ENCODE measurements around the gene ZNF662.

Gene ZNF662

DNA sequence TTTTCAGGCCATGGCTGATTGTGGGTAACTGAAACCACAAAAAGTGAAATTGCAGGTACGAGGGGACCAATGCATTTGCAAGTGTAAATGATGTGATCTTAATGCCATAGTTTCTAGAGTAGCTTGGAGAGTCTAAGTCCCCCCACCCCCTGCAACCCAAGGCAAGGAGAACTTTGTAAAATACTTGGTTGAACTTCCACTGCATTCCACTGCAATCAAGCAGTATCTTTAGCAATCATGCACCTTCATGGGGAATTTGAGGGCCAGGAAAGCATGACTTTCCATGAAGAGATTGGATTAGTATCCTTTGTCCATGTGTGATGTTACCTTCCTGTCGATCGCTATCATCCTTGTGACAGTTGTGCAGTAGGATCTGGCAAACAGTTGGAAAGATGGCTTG is 18.9 kb upstream of the ZNF662 start:
- DNase-seq (ENCODE audit: low read depth) = no peak

DNA sequence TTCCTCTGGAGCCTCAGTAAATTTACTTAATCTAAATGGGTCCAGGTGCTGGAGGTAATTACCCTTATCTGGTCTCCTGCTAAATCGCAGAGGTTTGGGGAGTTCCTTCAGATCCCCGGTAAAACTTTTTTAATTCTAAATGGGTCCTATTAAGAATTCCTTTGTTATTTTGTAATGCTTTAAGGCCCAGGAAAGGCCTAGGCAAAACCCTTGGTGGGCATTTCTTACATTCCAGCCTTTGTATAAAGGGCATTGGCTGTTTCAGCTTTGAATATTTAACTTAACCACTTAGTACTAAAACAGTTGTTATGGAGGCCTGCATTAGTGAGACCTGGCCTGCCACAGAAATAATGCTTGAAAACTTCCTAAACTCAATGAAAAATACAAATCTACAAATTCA is 14.9 kb upstream of the ZNF662 start:
- DNase-seq (ENCODE audit: low read depth) = no peak

DNA sequence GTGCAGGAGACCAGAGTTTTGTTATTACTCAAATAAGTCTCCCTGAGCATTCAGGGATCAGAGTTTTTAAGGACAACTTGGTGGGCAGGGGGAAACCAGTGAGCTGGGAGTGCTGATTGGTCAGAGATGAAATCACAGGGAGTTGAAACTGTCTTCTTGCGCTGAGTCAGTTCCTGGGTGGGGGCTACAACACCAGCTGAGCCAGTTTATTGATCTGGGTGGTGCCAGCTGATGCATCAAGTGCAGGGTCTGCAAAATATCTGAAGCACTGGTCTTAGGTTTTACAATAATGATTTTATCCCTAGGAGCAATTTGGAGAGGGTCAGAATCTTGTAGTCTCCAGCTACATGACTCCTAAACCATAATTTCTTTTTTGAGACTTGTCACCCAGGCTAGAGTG is 13.8 kb upstream of the ZNF662 start:
- DNase-seq (ENCODE audit: low read depth) = no peak

DNA sequence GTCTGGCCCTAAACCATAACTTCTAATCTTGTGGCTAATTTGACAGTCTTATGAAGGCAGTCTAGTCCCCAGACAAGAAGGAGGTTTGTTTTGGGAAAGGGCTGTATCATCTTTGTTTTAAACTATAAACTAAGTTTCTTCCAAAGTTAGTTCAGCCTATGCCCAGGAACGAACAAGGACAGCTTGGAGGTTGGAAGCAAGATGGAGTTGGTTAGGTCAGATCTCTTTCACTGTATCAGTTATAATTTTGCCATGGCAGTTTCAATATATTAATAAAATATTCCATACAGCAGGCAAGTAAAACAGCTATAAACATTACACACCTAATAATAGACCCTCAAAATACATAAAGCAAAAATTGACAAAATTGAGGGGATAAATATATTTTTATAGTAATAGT is 13.1 kb upstream of the ZNF662 start:
- DNase-seq (ENCODE audit: low read depth) = no peak

DNA sequence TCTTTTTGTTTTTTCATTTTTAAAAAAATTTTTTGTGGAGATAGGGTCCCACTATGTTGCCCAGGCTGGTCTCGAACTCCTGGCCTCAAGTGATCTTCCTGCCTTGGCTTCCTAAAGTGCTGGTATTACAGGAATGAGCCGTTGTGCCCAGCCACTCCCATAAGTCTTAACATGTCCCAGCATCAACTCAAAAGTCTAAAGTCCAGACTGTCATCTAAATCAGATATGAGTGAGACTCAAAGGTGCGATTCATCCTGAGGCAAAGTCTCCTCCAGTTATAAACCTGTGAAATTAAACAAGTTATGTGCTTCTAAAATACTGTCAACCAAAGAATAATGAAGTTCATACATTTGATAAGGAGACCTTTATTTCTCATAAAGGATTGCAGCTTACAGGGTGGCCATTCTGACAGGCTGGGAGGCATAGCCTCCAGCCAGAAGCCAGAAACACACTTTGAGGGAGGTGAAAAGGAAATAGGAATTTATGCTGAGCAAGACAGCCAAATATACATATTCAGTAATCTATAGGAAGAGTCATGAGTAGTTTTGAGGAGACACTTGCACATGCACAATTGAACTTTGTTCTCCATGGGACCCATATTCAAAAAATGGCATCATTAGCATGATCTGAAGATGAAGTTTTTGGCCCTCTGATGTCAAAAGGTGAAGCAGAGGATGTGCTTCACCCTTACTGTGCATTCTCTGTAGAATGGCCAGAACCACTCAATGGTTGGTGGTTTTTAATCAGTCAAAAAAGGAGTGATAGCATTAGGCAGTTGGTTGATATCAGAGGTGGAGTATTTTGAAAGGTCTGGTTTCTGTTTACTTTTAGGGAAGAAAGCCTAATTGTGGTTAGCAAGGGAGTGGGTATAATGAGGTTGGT is 11.0 kb upstream of the ZNF662 start:
- no peak for DNase-seq (ENCODE audit: low read depth)

DNA sequence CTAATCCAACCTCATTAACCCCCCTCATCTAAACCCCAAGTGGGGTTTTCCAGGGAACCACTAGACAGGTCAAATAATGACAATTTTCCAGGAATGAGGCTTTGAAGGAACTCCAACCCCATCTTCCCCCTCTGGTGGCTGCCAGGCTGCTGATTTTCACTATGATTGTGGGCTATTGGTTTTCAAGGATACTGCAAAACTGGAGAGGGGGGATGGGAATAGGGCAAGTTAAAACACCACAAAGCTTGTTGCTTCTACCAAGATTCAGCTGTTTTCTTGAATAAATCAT is 10.4 kb upstream of the ZNF662 start:
- no peak for DNase-seq (ENCODE audit: low read depth)

DNA sequence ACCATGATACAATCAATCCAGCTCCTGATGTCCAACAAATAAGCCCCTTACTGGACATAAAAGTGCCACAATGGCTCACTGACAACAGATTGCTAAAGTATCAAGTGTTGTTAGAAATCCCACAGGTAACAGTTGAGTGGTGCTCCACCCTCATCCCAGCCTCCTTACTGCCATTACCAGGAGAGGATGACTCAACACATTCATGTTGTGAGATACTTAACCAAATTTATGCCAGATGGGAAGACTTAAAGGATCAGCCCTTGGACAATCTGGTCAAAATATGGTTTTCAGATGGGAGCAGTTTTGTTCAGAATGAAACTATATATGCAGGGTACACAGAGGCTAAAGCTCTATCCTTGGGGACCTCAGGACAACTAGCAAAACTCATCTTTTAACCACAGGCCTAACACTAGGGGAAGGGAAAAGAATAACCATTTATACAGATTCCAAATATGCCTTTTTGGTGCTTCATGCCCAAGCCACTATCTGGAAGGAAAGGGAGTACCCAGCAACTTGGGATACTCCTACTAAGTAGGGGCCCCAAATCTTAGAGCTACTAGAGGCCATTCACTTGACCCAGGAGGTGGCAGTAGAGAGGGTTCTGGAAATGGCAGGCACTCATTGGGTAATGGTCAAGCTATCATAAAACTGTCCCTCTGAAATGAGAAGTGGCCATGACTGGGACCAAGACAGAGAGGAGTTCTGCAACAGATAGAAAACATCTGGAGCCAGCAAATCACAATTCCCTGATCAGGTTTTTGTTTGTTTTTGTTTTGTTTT is 6.9 kb upstream of the ZNF662 start:
- no peak for DNase-seq (ENCODE audit: low read depth)

DNA sequence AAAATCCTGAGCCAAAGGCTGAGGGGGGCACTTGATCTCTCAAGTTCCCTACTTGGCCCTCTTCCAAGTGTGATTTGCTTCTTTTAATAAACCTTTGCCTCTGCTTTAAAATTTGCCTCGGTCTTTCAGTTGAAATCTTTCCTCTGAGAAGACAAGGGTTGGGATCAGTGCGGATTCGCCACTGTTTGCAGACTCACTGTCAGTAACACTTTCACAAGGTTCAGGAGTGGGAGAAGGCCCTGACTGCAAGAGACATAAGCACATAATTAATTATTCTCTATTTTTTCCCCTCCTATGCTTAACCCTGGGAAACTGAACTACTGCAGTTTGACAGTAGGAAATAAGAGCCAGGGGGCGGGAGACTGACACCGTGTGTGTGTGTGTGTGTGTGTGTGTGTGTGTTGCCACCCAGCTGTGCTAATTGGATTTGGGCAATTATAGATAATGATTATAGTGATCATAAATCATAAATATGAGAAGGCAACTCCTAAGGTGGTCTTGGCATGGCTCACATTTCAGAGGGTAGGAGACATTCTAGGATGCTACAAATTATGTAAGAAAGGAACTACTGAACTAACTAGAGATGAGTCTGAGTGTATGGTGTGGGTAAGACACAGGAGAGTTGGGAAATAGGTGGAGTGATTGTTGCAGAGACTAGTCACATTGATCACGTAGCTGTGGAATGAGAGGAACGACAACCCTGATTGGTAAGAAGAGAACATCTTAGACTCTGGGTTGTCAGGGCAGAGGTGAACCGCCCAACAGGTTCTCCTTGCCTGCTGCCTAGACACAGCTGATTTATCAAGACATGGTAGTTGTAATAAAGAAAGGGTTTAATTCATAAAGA is 5.5 kb upstream of the ZNF662 start:
- no peak for DNase-seq (ENCODE audit: low read depth)

DNA sequence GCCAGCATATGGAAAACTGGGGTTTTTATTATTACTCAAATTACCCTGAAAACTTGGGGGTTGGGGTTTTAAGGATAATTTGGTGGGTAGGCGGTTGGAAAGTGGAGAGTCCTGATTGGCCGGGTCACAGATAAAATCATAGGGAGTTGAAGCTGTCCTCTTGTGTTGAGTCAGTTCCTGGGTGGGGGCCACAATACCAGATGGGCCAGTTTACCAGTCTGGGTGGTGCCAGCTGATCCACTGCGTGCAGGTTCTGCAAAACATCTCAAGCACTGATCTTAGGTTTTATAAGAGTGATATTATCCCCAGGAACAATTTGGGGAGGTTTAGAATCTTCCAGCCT is 4.9 kb upstream of the ZNF662 start:
- no peak for DNase-seq (ENCODE audit: low read depth)

DNA sequence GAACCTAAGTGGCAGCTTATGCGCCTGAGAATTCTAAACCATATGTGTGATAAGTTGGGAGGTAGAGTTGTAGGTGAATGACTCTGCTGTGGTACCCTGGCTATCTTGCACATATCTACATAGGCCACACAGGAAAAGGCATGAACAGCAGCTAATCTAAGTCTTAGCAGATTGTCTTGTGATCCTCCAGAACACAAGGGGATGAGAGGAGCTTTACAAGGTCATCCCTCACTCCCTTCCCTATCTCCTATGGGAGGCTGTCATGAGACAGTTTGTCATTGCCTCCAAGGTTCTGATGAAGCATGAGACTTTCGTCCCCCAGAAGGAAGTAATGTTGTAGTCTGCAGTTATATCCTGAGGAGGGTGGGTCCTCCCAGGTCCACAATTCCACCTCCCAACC is 3.7 kb upstream of the ZNF662 start:
- no peak for DNase-seq (ENCODE audit: low read depth)

DNA sequence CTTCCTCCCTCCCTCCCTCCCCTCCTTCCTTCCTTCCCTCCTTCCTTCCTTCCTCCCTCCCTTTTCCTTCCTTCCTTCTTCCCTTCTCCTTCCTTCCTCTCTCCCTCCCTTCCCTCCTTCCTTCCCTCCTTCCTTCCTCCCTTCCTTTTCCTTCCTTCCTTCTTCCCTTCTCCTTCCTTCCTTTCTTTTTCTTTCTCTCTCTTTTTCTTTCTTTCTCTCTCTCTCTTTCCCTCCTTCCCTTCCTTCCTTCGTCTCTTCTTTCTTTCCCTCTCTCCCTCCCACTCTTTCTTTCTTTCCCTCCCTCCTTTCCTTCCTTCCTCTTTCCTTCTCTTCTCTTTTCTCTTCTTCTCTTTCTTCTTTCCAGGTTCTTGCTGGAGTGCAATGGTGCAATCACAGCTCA is 1.9 kb upstream of the ZNF662 start:
- DNase-seq (ENCODE audit: low read depth) = no peak

DNA sequence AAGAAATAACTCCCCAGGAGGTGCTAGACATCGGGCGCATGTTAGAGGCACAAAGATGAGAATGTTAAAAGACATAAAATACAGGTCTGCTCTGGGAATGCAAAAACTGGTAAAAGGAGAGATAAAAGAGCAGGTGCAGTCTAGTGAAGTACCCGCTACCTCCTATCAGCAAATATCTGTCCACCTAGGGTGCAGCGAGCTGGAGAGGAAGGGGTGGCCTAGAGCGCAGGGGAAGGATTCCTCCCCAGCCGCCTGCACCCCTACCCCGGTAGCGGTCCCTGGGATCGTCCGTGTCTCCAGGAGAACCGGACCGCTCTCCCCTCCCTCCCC is 237 bp upstream of the ZNF662 start:
- no peak for DNase-seq (ENCODE audit: low read depth)

DNA sequence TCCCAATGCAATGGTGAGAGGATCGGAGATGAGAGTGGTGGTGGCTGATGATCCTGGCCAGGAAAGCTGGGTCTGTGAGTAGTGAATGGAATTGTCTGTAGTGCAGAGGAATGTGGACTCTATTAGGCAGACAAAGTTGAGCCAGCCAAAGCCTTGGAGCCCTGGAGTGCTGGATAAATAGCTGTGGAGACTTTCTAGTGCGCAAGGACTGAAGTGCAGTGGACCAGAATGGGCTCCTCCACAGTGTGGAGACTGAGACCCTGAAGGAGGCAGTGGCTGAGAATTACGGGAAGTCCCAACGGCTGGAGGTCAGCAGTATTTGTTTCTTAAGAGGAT is 874 bp downstream of the ZNF662 start:
- no peak for DNase-seq (ENCODE audit: low read depth)

DNA sequence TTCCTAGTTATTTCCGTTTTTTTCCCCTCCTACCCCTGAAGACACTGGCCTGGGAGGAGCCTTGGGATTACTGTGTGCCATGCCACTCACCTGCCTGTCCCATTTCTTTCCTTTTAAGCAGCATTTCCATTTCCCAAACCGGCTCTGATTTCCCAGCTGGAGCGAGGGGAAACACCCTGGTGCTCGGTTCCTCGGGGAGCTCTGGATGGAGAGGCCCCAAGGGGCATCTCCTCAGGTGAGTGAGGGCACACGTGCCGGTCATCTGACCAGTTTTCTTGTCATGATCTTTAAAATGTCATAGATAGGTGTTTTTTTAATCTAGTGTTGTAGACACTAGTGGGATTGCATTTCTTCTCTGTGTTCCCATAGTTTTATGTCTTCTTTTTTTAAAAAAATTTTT is 2.7 kb downstream of the ZNF662 start:
- DNase-seq (ENCODE audit: low read depth) = no peak

DNA sequence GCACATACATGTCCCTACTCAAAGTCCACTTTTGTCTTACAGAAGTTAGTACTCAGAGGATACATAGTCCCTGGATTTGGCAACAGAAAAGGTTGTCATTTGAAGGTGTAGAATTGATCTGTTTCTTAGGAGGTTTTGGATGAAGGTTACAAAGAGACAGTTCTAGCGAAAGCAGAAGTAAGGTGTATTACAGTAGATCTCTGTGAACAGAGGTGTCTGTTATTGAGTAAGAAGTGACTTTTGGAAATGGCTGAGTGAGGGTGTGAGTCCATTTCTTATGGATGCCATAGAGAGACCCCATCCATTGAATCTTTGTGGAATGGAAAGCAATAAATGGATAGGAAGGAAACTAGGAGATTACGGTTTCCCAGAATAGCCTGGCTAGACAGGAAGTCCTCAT is 5.6 kb downstream of the ZNF662 start:
- DNase-seq (ENCODE audit: low read depth) = no peak

DNA sequence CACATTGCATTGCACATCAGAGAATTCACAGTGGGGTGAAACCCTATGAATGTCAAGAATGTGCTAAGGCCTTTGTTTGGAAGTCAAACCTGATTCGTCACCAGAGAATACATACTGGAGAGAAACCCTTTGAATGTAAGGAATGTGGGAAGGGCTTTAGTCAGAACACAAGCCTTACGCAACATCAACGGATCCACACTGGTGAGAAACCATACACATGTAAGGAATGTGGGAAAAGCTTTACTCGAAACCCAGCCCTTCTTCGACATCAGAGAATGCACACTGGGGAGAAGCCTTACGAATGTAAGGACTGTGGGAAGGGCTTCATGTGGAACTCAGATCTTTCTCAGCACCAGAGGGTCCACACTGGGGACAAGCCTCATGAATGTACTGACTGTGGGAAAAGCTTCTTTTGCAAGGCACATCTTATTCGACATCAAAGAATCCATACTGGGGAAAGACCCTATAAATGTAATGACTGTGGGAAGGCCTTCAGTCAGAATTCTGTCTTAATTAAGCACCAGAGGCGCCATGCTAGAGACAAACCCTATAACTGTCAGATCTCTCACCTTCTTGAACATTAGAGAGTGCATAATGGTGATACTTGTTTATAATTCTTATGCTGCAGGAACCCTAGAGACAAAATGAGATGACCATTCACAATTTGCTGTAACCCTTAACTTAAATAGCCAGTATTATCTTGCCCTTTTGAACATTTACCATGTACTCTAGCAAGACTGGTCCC is 9.0 kb downstream of the ZNF662 start:
- no peak for DNase-seq (ENCODE audit: low read depth)

DNA sequence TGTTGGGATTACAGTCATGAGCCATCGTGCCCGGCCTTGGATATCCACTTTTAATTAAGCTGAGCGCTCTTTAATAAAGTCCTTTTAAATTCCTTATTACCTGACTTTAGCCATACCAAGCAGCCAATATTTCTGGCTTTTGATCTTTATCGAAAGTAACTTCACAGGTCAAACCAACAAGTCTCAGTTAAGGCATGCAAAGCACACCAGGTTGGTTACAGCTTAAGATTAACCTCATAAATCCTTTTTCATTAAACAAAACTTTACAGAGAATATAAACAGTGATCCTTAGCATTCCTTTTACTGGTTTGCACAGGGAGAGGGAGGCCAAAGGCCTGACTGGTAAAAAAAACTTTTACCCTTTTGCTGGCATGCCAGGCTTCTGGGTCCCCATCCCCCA is 17.7 kb downstream of the ZNF662 start:
- DNase-seq (ENCODE audit: low read depth) = no peak

DNA sequence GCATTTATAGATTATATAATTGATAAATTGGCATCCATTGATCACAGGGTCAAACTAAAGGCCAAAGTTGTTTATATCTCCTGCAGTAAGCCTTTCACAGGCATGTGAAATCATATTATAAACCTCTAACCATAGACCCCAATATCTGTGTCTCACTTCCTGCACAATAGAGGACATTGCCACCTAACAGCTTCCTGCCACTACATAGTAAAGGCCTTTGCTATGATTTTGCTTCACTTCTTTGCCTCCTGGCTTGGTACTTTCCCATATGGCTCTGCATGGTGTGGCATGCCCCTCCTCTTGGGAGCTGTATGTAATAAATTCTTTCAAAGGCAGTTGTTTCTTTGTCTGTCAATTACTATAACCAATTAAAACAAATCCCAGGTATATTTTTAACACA is 20.4 kb downstream of the ZNF662 start:
- no peak for DNase-seq (ENCODE audit: low read depth)

DNA sequence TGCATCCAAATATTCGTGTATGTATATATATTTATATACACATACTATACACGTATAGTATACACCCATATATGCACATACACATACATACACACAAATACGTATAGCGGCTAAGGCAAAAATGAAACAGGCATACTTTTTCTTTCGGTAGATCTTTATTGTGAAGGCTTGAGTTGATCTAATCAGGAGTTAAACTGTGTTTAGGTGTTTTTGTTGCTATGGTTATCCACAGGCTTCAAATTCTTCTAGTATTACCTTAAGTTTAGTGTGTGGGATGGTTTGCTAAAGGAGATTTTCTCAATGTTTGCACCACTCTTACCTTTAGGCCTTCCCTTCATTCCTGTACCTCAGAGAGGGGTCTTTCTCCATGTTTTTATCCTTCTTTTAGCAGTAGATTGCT is 28.2 kb downstream of the ZNF662 start:
- DNase-seq (ENCODE audit: low read depth) = no peak

DNA sequence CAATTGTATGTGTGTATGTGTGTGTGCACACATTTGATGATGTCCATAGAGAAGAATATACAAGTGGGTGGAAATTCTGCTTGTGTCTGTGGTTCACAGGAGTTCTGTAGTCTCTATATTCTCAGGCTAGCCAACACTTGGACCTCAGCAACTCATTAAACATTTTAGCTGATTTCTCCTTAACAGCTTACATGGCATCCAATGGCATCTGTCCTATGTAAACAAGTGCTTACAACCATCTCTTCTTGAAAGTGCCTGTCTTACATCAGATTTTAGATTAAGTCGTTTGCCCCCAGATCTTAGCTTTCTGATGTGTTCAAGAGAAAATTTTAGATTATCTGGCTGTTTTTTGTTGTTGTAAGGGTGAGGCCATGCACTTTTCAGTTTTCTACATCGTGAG is 29.0 kb downstream of the ZNF662 start:
- no peak for DNase-seq (ENCODE audit: low read depth)

DNA sequence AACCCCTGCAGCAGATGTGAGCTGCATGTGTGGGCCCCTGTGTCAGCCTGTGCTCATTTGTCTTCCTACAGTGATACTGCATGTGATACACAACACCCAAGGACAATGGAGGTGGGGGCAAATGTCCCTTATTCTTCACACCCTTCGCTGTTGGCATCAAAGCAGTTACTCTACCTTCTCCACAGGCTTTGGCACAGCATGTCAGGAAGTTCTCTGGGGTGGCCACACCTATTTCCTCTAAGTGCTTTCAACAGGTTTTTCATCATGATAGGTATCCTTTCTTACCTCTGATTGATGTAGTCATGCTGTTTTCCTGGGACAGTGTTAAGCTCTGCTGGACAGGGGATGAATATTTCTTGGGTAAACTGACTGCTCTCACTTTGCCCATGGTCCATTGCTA is 29.5 kb downstream of the ZNF662 start:
- DNase-seq (ENCODE audit: low read depth) = no peak

DNA sequence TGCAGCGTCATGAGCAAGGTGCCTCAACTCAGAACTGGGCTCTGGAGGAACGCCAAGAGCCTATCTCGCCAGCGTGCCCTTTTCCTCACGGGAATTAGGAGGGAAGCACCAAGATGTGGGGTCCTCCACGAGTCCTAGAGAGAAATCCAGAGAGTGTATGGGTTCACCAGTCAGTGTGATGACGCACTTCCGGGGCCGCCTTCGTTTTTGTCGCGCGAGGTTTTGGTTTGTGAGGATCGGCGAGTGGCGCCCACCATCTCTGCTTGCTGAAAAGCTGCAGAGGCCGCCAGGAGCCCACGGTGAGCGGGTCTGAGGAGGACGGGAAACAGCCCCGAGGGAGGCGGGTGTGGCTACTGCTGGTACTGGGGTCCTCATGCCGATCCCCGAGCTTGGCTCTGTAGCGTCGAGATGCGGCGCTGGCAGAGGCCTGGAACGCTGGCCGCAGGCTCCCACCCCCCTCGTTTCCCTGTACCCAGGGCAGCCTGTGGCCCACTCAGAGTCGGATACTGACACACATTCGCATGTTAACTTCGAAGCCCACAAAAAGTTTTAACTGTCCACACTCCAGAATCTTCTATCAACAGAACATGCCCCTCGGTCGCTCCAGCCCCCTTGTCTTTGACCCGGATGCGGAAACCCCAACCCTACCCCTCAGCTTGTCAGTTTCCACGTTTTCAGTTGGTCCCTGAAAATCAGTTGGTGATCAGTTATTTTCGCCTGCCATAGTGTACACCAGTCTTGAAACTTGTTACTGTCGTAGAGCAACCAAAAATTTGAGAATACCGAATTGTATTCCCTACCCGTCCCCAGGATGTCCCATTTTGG is 30.4 kb downstream of the ZNF662 start:
- DNase-seq (ENCODE audit: low read depth) = no peak

All from HS-27A (cell line).